HepG2 (cell line): ENCODE results near the gene TGDS. TPM values are rescaled to one million over a fixed set of nuclear protein-coding genes. Genes with fewer than 3 reads are reported as not detected.

Experiments used
- ATAC-seq: fragments of 200-7000 bp; cut with Tn5 transposase; 3 replicates; pipeline ENCODE4 v1.9.1; 2020; ENCODE audit warnings: mild to moderate bottlenecking, moderate library complexity
- BruUV-seq: library from RNA; stranded (reverse); fragments of 400-500 nt; replicated peaks from 2 replicates; lab custom pipeline; 2021; lab: Mats Ljungman, UMichigan
- CTCF ChIA-PET: fragments of 300-600 bp; formaldehyde crosslinking; extraction: SDS; loops from one replicate; lab custom pipeline; 2021; ENCODE audit warnings: low total read pairs, inconsistent platforms, low intra/inter-chr PET ratio; lab: Yijun Ruan, JAX
- POLR2A ChIA-PET: fragments of 350-600 bp; sonication (Branson Sonifier 250); formaldehyde crosslinking; loops from one replicate; lab custom pipeline; 2020; ENCODE audit warnings: antibody characterized with exemption, inconsistent platforms; lab: Yijun Ruan, JAX
- DNase-seq: peaks from one replicate; pipeline ENCODE4 v3.0.0-alpha.2; 2015; ENCODE audit warnings: low spot score
- FAIRE-seq: peaks from 3 replicates; lab custom pipeline; 2011; peaks lifted over from hg19 to GRCh38; lab: Jason Lieb, UNC
- H2AFZ ChIP-seq: one replicate; pipeline ENCODE4 v1.6.1; 2011; ENCODE audit warnings: low read length, inconsistent platforms
- H3K27ac ChIP-seq: fragments of 300-600 bp; 3 replicates; pipeline ENCODE4 v1.8.0; 2011; ENCODE audit warnings: mixed run types, mild to moderate bottlenecking, mixed read lengths, low read length, inconsistent platforms; ENCODE audit not compliant: insufficient read depth; ENCODE audit errors: extremely low read length
- H3K27me3 ChIP-seq, 2 experiments: fragments of 200-600 bp in 1 of 2; 2 replicates in 1 of 2; 3 replicates in 1 of 2; pipeline versions ENCODE4 v1.6.0 to v1.8.0; 2011; ENCODE audit warnings: low read length in 2 of 2, mild to moderate bottlenecking in 2 of 2, moderate library complexity in 2 of 2, inconsistent platforms in 1 of 2; ENCODE audit not compliant: insufficient read depth in 2 of 2, control insufficient read depth in 1 of 2
- H3K36me3 ChIP-seq, 2 experiments: fragments of 200-600 bp in 1 of 2; replicated peaks in 1 of 2; 2 replicates in 1 of 2; 3 replicates in 1 of 2; pipeline versions ENCODE4 v1.5.1 to v1.8.0; 2011; ENCODE audit warnings: low read length in 2 of 2, inconsistent platforms in 1 of 2; ENCODE audit not compliant: insufficient read depth in 2 of 2, control insufficient read depth in 1 of 2
- H3K4me1 ChIP-seq: 2 replicates; pipeline ENCODE4 v1.5.1; 2012; ENCODE audit warnings: low read length, inconsistent platforms; ENCODE audit not compliant: insufficient read depth
- H3K4me2 ChIP-seq: 2 replicates; pipeline ENCODE4 v1.6.0; 2011; ENCODE audit warnings: low read depth, low read length, inconsistent platforms
- H3K4me3 ChIP-seq, 3 experiments: fragments of 200-600 bp in 1 of 3; sonication (generic), shearing (Covaris generic) in 1 of 3; replicated peaks in 1 of 3; 2 replicates each; pipeline ENCODE4 v1.5.1; 2011 to 2016; ENCODE audit warnings: low read length in 3 of 3, inconsistent platforms in 2 of 3, low read depth in 2 of 3, mild to moderate bottlenecking in 2 of 3, control low read depth in 1 of 3, mixed read lengths in 1 of 3; ENCODE audit not compliant: insufficient read depth in 1 of 3
- H3K79me2 ChIP-seq: one replicate; pipeline ENCODE4 v1.6.1; 2011; ENCODE audit warnings: low read length, inconsistent platforms; ENCODE audit not compliant: insufficient read depth
- H3K9ac ChIP-seq: 2 replicates; pipeline ENCODE4 v1.6.0; 2011; ENCODE audit warnings: mild to moderate bottlenecking, low read depth, low read length, inconsistent platforms; ENCODE audit not compliant: insufficient read depth
- H3K9me3 ChIP-seq: 2 replicates; pipeline ENCODE4 v1.5.1; 2012; ENCODE audit warnings: mild to moderate bottlenecking, low read length
- H4K20me1 ChIP-seq: 2 replicates; pipeline ENCODE4 v1.6.0; 2011; ENCODE audit warnings: inconsistent platforms, mild to moderate bottlenecking, low read length, moderate library complexity; ENCODE audit not compliant: insufficient read depth
- ATF1 ChIP-seq: IDR thresholded peaks from 2 replicates; pipeline ENCODE4 v1.6.1; 2016; ENCODE audit warnings: mild to moderate bottlenecking, control low read depth
- BRD4 ChIP-seq: sonication (generic); formaldehyde crosslinking; IDR thresholded peaks from 2 replicates; pipeline ENCODE4 v1.4.0; 2020; ENCODE audit warnings: missing genetic modification reagents
- GATA4 ChIP-seq: sonication (generic); IDR thresholded peaks from 2 replicates; pipeline ENCODE4 v1.6.1; 2016; ENCODE audit warnings: antibody characterized with exemption, low read depth, borderline replicate concordance
- HCFC1 ChIP-seq: fragments of 150-350 bp; IDR thresholded peaks from 2 replicates; pipeline ENCODE4 v1.6.1; 2014; ENCODE audit warnings: low read depth, low read length
- NCOA2 ChIP-seq: sonication (generic); formaldehyde crosslinking; IDR thresholded peaks from 2 replicates; pipeline ENCODE4 v1.8.0; 2022; ENCODE audit warnings: inconsistent platforms
- NPAS2 ChIP-seq: sonication (generic); formaldehyde crosslinking; IDR thresholded peaks from 2 replicates; pipeline ENCODE4 v1.8.0; 2022; ENCODE audit warnings: mild to moderate bottlenecking, missing genetic modification reagents, borderline replicate concordance
- POLR2AphosphoS2 ChIP-seq: IDR thresholded peaks from 2 replicates; pipeline ENCODE4 v1.6.1; 2011; ENCODE audit warnings: low read depth, low read length, improper control_type of control experiment
- RORA ChIP-seq: sonication (generic); formaldehyde crosslinking; IDR thresholded peaks from 2 replicates; pipeline ENCODE4 v1.5.0; 2020; ENCODE audit warnings: mild to moderate bottlenecking, missing genetic modification reagents, moderate library complexity
- ZBTB1 ChIP-seq: sonication (generic); formaldehyde crosslinking; IDR thresholded peaks from 2 replicates; pipeline ENCODE4 v1.4.0; 2020; ENCODE audit warnings: missing genetic modification reagents, borderline replicate concordance
- ZBTB7B ChIP-seq: sonication (generic); formaldehyde crosslinking; IDR thresholded peaks from 2 replicates; pipeline ENCODE4 v1.4.0; 2020; ENCODE audit warnings: missing genetic modification reagents
- ZFP36L1 ChIP-seq: sonication (generic); formaldehyde crosslinking; IDR thresholded peaks from 2 replicates; pipeline ENCODE4 v1.8.0; 2022; ENCODE audit warnings: mild to moderate bottlenecking, missing genetic modification reagents, moderate library complexity
- ZNF350 ChIP-seq: sonication (generic); formaldehyde crosslinking; IDR thresholded peaks from 2 replicates; pipeline ENCODE4 v1.4.0; 2020; ENCODE audit warnings: mild to moderate bottlenecking, low read depth, missing genetic modification reagents, borderline replicate concordance
- ZNF441 ChIP-seq: sonication (generic); formaldehyde crosslinking; IDR thresholded peaks from 2 replicates; pipeline ENCODE4 v1.7.0; 2021; ENCODE audit warnings: missing genetic modification reagents, borderline replicate concordance
- ZNF530 ChIP-seq: sonication (generic); formaldehyde crosslinking; IDR thresholded peaks from 2 replicates; pipeline ENCODE4 v1.5.0; 2020; ENCODE audit warnings: low read depth, mild to moderate bottlenecking, missing genetic modification reagents
- ZNF567 ChIP-seq: sonication (generic); formaldehyde crosslinking; IDR thresholded peaks from 2 replicates; pipeline ENCODE4 v1.8.1; 2023; ENCODE audit warnings: mild to moderate bottlenecking, missing genetic modification reagents, borderline replicate concordance
- ZNF737 ChIP-seq: sonication (generic); formaldehyde crosslinking; IDR thresholded peaks from 2 replicates; pipeline ENCODE4 v1.5.0; 2020; ENCODE audit warnings: missing genetic modification reagents, mild to moderate bottlenecking, borderline replicate concordance
- ZNF749 ChIP-seq: sonication (generic); formaldehyde crosslinking; IDR thresholded peaks from 2 replicates; pipeline ENCODE4 v1.8.0; 2022; ENCODE audit warnings: mild to moderate bottlenecking, missing genetic modification reagents, moderate library complexity, borderline replicate concordance
- WGBS: methylation state at CpG from one replicate; pipeline ENCODE4 v1.1.6; 2017; ENCODE audit warnings: low lambda C conversion rate; 5-methylcytosine and 5-hydroxymethylcytosine counted together
- in situ Hi-C: cut with HindIII; loops from 2 replicates; pipeline ENCODE4 v1.10.0; 2017; ENCODE audit warnings: low pct_unique_long_range_greater_than_20kb; ENCODE audit not compliant: extremely low pct_ligation_motif_present
- intact Hi-C: fragments of 100-400 bp; cut with micrococcal nuclease; formaldehyde crosslinking; loops from one replicate; pipeline ENCODE4 v1.10.0; 2022; ENCODE audit not compliant: unreplicated experiment
- polyA plus RNA-seq, 8 experiments: library from polyadenylated mRNA; depleted of rRNA in 3 of 8; stranded (reverse) in 7 of 8; unstranded in 1 of 8; fragments of >200 nt; fragmentation: Illumina TruSeq in 4 of 8; extraction: Trizol in 4 of 8; gene quantifications; 2 replicates each; pipeline versions ENCODE4 v1.2.1 to v1.2.3, GENCODE V29; 2011 to 2016; ENCODE audit warnings: low read depth in 4 of 8, missing spikeins in 1 of 8, mixed read lengths in 1 of 8; ENCODE audit not compliant: insufficient read depth in 1 of 8
- total RNA-seq, 5 experiments: library from RNA; depleted of rRNA; stranded (reverse); fragments of >200 nt; fragmentation: Illumina TruSeq; extraction: Trizol; gene quantifications; 2 replicates each; pipeline ENCODE4 v1.2.3, GENCODE V29; 2016; ENCODE audit warnings: low read depth in 1 of 5
- TF ChIP-seq, protein P1 (sequence below): sonication (generic); formaldehyde crosslinking; conservative IDR thresholded peaks from 2 replicates; pipeline ENCODE4 v1.8.0; 2022; ENCODE audit warnings: low read depth, missing genetic modification reagents
- TF ChIP-seq, protein P2 (sequence below): sonication (generic); formaldehyde crosslinking; IDR thresholded peaks from 2 replicates; pipeline ENCODE4 v1.4.0; 2020; ENCODE audit warnings: mild to moderate bottlenecking, low read depth, missing genetic modification reagents
- TF ChIP-seq, protein P3 (sequence below): sonication (generic); formaldehyde crosslinking; IDR thresholded peaks from 2 replicates; pipeline ENCODE4 v1.4.0; 2020; ENCODE audit warnings: missing genetic modification reagents, borderline replicate concordance

Gene TGDS
- total and polyA plus RNA-seq, 2 of the 13 experiments (the other 11 are each of a cell fraction or from before 2014, with no cell fraction given) = 15.5 to 17.9 TPM

DNA sequence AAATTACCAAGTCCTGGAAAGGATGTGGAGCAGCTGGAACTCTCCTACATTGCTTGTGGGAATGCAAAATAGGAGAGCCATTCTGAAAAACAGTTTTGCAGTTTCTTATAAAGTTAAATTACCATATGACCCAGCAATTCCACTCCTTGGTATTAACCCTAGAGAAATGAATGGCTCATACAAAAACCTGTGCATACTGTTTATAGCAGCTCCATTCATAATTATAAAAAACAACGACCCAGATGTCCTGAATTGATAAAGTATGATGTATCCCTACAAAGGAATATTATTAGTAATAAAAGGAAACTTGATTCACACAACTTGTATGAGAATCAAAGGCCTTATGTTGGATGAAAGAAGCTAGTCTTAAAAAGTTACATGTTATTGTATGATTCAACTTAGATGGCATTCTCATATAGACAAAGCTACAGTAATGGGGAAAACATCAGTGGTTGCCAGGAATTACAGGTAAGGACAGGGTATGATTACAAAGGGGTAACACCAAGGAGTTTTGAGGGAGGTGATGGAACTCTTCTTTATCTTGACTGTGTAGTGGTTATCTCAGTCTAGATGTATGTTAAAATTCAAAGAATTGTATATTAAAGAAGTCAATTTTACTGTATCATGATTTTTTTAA is 41.1 kb upstream of the TGDS start:
- no peaks in the 10 kb centered on the region for H3K4me1 ChIP-seq
- FAIRE-seq (no peak), DNase-seq (no peak), ATAC-seq (no peak)
- no peak overlapping the region for H3K4me2 ChIP-seq
- 4% methylated on average over 1 of the region's 1 CpG for WGBS
- H4K20me1 ChIP-seq = no peaks in the 10 kb centered on the region
- H3K27ac ChIP-seq = no peak overlapping the region
- POLR2A ChIA-PET = no interaction called here
- no peak overlapping the region for H3K9ac ChIP-seq
- no peaks in the 10 kb centered on the region for H3K36me3 ChIP-seq
- CTCF ChIA-PET = no interaction called here
- intact Hi-C loops = no loop called here
- no peaks in the 10 kb centered on the region for H3K27me3 ChIP-seq
- H3K79me2 ChIP-seq = no peaks in the 10 kb centered on the region
- no peak overlapping the region for H2AFZ ChIP-seq
- in situ Hi-C loops = no loop called here
- no peak overlapping the region for H3K4me3 ChIP-seq
- H3K9me3 ChIP-seq = no peaks in the 10 kb centered on the region
- no TSS peak for BruUV-seq
- TF ChIP-seq RORA (CRISPR knock-in tag) = no peak
- TF ChIP-seq ATF1 (CRISPR knock-in tag) = no peak
- no peak for TF ChIP-seq ZNF350 (CRISPR knock-in tag)
- TF ChIP-seq ZFP36L1 (CRISPR knock-in tag) = no peak
- TF ChIP-seq BRD4 = no peak
- no peak for TF ChIP-seq ZBTB1
- TF ChIP-seq ZNF530 (CRISPR knock-in tag) = no peak
- TF ChIP-seq NCOA2 = no peak
- TF ChIP-seq ZNF567 (CRISPR knock-in tag) = no peak
- TF ChIP-seq, protein P1, sequence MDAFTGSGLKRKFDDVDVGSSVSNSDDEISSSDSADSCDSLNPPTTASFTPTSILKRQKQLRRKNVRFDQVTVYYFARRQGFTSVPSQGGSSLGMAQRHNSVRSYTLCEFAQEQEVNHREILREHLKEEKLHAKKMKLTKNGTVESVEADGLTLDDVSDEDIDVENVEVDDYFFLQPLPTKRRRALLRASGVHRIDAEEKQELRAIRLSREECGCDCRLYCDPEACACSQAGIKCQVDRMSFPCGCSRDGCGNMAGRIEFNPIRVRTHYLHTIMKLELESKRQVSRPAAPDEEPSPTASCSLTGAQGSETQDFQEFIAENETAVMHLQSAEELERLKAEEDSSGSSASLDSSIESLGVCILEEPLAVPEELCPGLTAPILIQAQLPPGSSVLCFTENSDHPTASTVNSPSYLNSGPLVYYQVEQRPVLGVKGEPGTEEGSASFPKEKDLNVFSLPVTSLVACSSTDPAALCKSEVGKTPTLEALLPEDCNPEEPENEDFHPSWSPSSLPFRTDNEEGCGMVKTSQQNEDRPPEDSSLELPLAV (CRISPR knock-in tag) = no peak
- TF ChIP-seq ZNF441 (CRISPR knock-in tag) = no peak
- no peak for TF ChIP-seq ZNF737 (CRISPR knock-in tag)
- TF ChIP-seq ZNF749 = no peak
- no peak for TF ChIP-seq NPAS2
- no peak for TF ChIP-seq GATA4
- TF ChIP-seq, protein P2, sequence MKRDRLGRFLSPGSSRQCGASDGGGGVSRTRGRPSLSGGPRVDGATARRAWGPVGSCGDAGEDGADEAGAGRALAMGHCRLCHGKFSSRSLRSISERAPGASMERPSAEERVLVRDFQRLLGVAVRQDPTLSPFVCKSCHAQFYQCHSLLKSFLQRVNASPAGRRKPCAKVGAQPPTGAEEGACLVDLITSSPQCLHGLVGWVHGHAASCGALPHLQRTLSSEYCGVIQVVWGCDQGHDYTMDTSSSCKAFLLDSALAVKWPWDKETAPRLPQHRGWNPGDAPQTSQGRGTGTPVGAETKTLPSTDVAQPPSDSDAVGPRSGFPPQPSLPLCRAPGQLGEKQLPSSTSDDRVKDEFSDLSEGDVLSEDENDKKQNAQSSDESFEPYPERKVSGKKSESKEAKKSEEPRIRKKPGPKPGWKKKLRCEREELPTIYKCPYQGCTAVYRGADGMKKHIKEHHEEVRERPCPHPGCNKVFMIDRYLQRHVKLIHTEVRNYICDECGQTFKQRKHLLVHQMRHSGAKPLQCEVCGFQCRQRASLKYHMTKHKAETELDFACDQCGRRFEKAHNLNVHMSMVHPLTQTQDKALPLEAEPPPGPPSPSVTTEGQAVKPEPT = no peak
- no peak for TF ChIP-seq HCFC1
- TF ChIP-seq POLR2AphosphoS2 = no peak
- TF ChIP-seq, protein P3, sequence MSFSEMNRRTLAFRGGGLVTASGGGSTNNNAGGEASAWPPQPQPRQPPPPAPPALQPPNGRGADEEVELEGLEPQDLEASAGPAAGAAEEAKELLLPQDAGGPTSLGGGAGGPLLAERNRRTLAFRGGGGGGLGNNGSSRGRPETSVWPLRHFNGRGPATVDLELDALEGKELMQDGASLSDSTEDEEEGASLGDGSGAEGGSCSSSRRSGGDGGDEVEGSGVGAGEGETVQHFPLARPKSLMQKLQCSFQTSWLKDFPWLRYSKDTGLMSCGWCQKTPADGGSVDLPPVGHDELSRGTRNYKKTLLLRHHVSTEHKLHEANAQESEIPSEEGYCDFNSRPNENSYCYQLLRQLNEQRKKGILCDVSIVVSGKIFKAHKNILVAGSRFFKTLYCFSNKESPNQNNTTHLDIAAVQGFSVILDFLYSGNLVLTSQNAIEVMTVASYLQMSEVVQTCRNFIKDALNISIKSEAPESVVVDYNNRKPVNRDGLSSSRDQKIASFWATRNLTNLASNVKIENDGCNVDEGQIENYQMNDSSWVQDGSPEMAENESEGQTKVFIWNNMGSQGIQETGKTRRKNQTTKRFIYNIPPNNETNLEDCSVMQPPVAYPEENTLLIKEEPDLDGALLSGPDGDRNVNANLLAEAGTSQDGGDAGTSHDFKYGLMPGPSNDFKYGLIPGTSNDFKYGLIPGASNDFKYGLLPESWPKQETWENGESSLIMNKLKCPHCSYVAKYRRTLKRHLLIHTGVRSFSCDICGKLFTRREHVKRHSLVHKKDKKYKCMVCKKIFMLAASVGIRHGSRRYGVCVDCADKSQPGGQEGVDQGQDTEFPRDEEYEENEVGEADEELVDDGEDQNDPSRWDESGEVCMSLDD = no peak
- TF ChIP-seq ZBTB7B (CRISPR knock-in tag) = no peak
